Left kidney (tissue), 2 donors: ENCODE results near the gene GPR108. TPM values are rescaled to one million over a fixed set of nuclear protein-coding genes. Genes with fewer than 3 reads are reported as not detected.

Source experiments
- DNase-seq: peaks from one replicate; pipeline ENCODE4 v3.0.0-alpha.2; 2013
- polyA plus RNA-seq: library from polyadenylated mRNA; unstranded; fragments of 120-200 nt; gene quantifications from one replicate; pipeline ENCODE4 v1.2.1, GENCODE V29; 2013; ENCODE audit not compliant: insufficient read length

GPR108 gene
- polyA plus RNA-seq, 1 donor, result 62.3 TPM

DNA sequence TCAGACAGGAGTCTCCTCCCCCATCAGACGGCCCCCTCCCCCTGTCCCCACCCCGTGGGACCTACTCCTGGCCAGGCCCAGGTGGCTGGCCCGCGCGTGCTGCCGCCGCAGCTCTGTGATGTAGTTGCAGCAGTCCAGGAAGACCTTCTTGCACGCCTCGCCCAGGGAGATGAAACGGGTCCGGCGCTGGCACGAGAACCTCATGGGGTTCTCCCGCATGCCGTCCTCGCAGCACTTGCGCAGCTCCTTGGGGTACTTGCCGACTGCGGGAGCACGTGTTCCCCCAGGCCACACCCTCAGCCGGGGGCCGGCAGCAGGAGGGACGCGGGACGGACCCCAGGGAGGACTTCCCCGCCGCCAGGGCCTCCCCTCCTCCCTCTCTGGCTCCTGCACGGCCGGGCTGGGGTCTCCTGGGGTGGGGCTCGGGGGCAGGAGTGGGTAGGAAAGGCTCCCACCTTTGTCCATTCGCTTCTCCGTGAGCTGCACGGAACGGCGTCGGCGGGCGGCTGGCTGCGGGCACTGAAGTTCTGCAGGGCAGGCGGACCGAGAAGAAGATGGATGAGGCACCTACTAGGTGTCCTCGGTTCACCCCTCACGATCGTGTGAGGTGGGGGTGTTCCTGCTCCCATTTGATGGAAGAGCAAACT, 30.2 kb downstream of the GPR108 start:
- DNase-seq, result no peak

DNA sequence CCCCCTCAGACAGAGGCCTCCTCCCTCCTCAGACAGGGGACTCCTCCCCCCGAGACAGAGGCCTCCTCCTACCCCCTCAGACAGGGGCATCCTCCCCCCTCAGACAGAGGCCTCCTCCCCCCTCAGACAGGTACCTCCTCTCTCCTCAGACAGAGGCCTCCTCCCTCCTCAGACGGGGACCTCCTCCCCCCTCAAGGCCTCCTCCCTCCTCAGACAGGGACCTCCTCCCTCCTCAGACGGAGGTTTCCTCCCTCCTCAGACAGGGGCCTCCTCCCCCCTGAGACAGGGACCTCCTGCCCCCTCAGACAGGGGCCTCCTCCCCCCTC, 30.8 kb downstream of the GPR108 start:
- DNase-seq, result no peak

DNA sequence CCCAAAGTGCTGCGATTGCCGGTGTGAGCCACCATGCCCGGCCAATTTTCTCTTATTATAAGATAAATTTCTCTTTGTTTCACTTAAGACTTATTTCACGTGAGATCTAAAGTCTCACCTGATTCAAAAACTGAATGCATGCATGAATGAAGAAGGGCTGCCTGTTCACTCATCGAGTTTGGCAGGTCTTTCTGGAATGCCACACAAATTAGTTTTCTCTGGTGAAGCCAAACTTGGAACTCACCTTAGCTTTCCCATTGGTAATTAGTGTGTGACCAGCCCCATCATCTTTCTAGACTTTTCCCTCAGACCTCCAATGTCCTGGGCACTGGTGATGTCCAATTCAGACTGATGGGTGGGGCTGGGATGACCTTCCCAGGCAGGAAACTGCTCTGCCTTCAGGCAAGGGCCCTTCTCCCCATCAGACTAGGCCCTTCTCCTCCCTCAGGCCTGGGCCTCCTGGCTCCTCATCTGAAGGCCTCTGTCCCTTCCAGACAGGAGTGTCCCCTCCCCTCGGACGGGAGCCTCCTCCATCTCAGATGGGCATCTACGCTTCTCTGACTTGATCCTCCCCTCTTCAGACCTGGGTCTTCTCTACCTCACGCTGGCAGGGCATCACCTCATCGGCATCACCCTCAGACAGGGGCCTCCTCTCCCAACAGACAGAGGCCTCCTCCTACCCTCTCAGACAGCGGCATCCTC, 31.3 kb downstream of the GPR108 start:
- no peak for DNase-seq

DNA sequence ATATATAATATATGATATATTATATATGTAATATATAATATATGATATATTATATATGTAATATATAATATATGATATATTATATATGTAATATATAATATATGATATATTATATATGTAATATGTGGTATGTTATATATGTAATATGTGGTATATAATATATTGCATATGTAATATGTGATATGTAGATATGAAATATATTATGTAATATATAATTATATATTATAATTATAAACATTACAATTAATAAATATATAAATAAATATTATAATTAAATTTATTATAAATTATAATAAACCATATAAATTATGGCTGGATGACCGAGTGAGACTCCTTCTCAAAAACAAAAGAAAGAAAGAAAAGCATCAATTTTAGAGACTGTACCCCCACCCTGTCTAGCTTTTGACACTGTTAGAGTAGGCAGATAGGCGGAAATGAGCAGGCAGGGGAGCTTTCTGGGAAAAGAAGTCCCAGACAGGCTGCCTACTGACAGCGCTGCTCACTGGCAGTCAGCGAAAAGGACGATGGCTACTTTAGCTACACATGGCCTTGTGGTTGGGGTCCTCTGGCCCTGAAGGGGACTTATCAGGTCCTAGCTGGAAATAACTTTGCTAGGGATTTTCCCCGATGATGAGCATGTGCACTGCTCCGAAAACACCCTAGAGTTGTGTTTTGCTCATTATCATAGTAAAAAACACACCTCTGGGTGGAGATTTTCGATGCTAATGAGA, 36.6 kb downstream of the GPR108 start:
- DNase-seq, result no peak

DNA sequence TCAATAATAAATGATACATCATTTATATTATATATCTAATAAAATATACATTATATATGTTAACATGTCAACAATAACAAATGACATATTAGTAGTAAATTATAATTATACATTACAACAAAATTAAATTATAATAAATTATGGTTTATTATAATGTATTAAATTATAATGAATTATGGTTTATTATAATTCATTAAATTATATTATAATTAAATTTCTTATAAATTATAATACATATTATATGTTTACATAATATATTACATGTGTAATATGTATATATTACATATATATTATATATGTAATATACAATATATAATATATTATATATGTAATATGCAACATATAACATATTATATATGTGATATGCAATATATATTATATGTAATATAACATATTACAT, 37.4 kb downstream of the GPR108 start:
- DNase-seq, result no peak

DNA sequence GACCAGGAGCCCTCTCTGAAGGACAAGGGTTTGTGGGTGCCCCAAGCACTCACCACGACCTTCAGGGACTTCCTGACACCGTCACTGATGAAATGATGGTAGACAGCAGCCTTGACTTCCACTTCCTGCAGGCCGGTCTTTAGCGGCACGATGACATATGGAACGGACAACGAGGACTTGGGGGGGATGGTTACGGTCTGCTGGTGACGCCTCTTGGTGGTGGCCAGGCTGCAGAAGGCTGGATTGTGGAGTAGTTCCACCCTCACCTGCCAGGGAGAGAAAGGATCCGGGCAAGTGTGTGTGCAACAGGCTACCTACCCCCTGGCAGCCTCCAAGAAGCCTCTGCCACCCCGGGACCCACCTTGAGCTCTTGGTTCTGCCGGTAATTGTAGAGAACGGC, 40.1 kb downstream of the GPR108 start:
- DNase-seq, result no peak

DNA sequence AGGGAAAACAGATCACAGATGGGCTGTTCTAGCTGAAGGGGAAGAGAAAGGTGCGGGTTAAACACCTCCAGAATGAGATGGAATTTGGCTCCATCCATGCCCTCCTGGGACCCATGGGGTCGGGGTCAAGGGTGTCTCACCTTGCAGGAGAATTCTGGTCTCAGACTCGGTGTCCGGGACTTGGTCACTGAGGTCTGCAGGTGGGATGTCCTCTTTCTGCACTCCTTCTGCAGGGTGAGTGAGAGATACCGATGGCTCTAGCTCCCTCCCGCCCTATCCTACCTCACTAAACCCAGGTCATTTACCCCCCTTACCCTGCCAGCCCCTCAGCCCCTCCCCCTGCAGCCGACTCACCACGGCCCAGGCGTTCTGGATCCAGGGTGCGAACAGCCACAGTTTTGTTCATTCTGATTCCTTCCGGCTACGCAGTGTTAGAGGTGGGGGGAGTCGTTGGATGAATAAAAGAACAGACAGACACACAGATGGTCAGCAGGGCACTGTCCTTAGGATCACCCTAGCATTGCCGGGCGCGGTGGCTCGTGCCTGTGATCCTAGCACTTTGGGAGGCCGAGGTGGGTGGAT, 41.0 kb downstream of the GPR108 start:
- no peak for DNase-seq

DNA sequence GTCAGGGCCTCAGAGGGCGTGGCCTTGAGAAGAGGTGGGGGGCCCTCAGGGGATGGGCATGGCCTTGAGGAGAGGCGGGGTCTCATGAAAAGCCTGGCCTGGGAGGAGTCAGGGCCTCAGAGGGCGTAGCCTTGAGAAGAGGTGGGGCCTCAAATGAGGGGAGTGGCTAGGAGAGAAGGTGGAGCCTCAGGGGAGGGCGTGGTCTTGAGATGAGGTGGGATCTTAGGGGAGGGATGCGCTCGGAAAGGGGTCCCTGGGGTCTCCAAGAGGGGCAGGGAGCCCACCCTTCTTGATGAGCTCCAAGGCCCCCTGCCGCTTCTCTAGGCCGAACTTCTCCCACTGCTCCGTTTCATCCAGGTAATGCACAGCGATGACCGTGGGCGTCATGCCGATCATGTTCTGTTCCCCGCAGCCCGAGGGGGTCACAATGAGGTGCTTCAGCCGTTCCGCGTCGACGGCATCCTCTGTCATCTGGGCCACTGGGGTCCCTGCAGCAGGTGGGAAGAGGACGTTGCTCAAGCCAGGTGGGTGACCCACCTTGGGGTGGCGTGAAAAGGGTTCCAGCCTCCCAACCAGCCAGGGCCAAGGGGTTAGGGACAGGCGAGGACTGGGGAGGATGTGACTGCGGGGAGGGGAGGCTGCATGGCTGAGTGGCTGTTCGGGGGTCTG, 43.1 kb downstream of the GPR108 start:
- DNase-seq, result no peak

DNA sequence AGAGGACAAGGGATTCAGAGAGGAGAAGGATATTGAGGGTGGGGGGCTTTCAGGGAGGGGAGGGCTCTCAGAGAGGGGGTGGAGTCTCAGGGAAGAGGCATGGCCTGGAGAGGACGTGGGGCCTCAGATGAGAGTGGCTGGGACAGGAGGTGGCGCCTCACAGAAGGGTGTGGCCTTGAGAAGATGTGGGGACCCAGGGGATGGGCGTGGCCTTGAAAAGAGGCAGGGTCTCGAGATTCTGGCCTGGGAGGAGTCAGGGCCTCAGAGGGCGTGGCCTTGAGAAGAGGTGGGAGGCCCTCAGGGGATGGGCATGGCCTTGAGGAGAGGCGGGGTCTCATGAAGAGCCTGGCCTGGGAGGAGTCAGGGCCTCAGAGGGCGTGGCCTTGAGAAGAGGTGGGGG, 43.7 kb downstream of the GPR108 start:
- DNase-seq, result no peak

DNA sequence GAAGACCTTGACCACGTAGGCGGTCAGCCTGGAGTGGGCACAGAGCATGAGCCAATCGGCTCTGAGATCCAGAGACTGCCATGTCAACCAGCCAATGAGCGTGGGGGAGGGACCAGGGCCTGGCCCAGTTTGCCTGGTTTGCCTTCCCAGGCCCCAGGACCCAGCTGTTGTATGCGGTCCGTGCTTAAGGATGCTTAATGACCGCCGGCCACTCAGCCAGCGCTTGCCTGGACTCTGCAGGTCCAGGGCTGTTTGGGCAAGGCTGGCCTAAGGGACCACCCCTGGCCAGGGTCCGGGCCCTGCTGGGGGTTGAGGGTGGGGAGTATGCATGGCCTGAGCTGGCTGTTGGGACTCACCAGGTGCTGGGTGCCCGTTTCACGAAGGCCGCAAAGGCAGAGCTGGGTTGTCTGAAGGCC, 44.3 kb downstream of the GPR108 start:
- no peak for DNase-seq

DNA sequence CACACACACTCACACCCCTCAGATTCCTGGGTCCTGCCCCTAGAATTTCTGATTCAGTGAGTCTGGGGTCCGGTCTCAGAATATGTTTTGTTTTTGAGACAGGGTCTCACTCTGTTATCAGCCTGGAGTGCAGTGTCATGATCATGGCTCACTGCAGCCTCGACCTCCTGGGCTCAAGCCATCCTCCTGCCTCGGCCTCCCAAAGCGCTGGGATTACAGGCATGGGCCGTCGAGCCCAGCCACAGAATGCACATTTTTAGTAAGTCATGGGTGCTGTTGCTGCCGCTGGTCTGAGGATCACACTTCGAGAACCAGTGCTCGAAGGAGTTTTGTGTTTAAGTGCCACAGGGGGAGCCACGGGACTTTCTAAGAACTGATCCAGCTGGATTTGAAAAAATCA, 45.4 kb downstream of the GPR108 start:
- DNase-seq, result no peak

DNA sequence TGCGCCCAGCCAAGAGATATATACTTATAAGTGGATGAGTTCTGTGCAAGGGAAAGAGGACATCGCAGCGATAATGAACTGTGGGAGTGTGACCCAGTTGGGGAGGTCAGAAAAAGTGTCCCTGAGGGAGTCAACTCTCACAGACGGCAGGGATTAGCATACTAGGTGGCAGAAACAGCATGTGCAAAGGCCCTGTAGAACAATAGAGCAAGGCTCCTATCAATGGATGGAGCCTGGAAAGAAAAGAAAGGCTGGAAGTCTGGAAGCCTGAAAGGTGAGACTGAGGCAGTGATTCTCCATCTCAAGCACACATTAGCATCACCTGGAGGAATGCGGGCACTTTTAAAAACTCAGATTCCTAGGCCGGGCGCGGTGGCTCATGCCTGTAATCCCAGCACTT, 46.0 kb downstream of the GPR108 start:
- no peak for DNase-seq

DNA sequence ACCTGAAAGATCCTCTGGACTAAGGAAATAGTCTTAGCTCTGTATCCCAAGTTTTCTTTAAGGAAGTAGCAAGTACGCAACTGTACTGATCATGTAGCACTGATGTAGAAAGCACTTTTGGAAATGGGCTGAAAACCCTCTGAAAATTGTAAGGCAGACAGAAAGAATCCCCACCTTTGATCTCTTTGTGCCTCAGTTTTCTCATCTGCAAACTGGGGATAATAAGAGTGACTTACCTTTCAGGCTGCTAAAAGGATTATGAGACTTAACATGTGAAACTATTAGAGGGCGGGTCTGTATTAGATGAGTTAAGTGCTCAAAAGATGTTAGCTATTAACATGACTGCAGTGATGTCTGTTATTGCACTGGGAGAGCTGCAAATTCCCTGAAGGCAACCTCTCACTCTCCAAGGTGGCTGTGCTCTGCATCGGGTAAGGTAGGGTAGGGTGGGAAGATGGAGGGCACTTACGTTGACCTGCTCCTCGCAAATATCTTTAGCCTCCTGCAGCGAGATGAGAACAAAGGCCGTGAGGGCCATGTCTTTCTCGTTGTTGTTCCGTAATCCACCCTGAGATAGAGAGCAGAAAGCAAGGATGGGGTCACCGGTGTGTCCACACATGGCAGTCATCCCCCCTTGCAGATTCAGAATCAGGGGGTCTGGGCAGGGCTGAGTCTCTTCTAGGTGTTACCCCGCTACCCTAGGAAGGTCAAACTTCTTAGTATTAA, 47.1 kb downstream of the GPR108 start:
- DNase-seq, result no peak

DNA sequence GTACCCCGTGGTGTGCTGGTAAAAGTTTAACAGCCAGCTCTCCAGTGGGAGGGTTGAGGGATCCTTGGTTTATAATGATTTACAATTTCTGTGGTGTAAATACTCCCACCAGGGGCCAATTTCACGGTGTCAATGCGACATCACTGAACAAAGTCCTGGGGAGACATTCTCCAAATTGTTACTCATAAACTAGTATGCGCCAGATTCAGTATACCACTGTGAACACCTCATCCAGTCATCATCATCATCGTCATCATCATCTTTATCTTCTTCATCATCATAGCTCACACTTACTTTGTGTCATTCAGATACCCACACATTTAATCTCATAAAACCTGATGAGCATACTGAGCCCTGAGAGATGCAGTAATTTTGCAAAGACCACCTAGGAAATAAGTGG, 50.3 kb downstream of the GPR108 start:
- DNase-seq, result no peak

DNA sequence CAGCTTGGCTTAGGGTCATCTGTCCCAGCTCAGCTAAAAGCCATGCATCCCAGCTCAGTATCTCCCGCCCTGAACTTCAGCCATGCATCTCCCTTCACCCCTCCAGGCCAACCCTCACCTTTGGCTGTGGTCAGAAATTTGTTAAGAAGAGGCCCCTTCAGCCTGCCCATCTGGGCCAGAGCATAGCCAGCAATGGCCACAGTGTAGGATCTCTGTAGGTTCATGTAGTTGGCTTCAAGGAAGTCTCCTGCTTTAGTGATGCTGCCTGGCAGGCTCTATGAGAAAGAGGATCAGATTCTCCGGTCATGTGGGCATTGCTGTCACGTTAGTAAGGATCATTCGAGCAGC, 50.8 kb downstream of the GPR108 start:
- no peak for DNase-seq

DNA sequence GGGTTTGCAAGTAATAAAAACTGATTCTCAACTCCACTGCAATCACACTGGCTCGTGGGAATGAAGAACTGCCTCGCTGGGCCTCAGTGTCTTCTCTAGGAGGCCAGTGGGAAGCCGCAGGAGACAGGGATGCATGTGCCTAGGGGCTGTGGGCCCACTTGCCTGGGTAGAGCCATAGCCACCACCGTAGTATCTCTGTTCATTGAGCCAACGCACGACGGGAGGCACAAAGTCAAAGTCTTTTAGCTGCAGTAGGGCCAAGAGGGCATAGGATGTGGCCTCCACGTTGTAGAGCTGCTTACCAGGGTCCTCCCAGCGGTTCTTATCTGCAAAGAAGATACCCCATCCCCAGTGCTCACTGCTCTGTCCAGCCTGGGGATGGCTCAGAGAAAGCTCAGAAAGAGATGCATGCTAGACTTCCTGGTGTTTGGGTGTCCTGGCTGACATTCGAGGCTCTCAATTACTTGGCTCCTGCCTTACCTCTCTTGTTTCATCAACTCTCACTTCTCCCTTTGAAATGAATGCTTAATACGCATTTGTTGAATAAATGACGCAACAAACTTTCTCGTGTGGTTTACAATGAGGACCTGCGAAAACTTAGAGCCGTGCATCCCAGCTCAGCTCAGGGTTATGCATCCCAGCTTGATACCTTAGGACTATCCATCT, 51.3 kb downstream of the GPR108 start:
- no peak for DNase-seq

DNA sequence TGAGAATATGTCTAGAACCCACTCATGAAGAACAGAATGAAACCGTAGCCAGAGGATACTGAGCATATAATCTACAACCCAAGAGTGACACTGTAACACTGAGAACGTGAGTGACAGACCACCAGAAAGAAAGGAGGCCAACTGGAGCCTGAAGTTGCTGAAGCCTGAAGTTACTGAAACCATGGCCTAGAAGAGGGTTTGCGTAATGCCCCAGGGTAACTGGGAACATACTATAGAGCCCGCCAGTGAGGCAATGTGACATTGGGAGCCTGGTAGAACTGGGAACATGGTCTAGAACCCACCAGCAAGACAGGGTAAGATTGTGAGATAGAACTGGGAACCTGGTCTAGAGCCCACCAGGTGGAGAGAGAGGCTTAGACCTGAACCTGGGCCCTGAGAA, 51.9 kb downstream of the GPR108 start:
- DNase-seq, result no peak

DNA sequence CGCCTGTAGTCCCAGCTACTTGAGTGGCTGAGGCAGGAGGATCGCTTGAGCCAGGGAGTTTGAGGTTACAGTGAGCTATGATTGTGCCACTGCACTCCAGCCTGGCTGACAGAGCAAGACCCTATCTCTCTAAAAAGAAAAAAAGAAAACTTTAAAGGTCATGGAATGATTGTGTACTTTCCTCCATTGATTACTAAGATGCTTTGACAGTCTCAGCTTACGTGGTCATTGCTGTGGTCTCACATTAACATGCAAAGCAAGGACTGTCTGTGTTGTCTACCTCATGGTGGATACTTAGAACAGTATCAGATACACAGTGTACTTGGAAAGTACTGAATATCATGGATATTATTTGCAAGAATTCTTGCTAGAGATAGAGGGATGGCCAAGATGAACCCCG, 53.4 kb downstream of the GPR108 start:
- no peak for DNase-seq

DNA sequence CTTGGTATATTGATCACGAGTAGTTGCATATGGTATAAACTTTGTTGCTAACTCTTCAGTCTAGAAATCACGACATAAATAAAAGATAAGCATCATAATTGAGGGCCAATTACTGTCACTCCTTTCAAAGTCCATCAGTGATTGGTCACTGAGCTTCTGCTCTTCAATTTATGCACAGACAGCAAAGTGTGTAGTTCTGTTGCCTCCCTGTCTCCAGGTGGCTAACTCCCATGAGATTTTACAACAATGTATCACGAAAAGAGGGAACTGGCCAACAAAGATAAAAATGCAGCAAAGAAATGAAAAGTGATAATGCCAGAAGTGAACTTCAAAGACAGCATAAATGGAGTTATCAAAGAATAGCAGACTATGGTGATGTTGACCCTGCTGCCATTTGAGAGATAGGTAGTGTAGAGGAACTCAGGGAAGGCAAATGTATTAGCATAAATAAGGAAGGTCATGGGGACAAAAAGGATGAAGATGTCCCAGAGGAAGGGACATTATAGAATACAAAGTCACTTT, 54.7 kb downstream of the GPR108 start:
- DNase-seq, result no peak

DNA sequence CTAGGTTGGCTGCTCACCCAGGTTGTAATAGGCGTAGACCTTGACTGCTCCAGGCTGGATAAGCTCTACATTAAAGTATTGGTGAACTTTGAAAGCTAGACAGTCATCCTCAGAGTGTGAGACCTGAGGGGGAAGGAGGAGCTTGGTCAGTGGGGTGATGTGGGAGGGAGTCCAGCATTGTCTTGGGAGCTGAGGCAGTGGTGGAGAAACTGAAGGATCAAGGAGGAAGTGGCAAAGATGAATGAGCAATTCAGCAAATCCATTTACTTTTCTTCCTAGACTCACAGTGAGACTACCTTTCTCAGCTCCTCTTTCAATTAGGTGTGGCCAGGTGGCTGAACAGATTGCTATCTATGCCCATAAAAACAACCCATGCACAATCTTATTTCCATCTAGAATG, 57.2 kb downstream of the GPR108 start:
- DNase-seq, result no peak
